ENCODE data around the gene PRKN.

DNA sequence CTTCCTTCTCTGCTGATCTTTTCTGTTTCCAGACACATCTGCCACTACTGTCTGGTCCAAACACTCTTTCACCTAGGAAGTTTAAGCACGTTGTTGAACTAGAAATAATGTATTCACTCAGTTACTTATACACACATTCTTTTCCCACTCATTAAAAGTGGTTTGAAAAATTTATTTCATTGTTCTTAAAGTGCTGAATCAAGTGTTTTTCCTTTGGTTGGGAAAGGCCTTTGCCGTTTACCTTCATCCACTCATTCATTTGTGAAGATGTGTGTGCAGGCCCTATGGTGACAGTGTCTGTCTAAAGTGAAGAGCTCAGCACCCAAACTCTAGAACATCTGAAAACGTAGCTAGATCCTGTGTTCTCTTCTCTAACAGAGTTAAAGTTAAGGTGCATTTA lies 1389.6 kb downstream of the PRKN start:
- TF ChIP-seq ESRRG (CRISPR knock-in tag; IDR thresholded peaks at IDR 0.05) (no peak), RARB (CRISPR knock-in tag; IDR thresholded peaks at IDR 0.05) (no peak), CREB5 (CRISPR knock-in tag; IDR thresholded peaks at IDR 0.05; ENCODE audit: low read depth) (no peak), ZNF70 (CRISPR knock-in tag; IDR thresholded peaks at IDR 0.05) (no peak), ZFP30 (CRISPR knock-in tag; IDR thresholded peaks at IDR 0.05) (no peak), ZNF8 (CRISPR knock-in tag; IDR thresholded peaks at IDR 0.05) (no peak), OSR1 (CRISPR knock-in tag; IDR thresholded peaks at IDR 0.05) (no peak)
- TF ChIP-seq, protein P1, sequence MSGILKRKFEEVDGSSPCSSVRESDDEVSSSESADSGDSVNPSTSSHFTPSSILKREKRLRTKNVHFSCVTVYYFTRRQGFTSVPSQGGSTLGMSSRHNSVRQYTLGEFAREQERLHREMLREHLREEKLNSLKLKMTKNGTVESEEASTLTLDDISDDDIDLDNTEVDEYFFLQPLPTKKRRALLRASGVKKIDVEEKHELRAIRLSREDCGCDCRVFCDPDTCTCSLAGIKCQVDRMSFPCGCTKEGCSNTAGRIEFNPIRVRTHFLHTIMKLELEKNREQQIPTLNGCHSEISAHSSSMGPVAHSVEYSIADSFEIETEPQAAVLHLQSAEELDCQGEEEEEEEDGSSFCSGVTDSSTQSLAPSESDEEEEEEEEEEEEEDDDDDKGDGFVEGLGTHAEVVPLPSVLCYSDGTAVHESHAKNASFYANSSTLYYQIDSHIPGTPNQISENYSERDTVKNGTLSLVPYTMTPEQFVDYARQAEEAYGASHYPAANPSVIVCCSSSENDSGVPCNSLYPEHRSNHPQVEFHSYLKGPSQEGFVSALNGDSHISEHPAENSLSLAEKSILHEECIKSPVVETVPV (CRISPR knock-in tag; IDR thresholded peaks at IDR 0.05), result no peak
- TF ChIP-seq, protein P2, sequence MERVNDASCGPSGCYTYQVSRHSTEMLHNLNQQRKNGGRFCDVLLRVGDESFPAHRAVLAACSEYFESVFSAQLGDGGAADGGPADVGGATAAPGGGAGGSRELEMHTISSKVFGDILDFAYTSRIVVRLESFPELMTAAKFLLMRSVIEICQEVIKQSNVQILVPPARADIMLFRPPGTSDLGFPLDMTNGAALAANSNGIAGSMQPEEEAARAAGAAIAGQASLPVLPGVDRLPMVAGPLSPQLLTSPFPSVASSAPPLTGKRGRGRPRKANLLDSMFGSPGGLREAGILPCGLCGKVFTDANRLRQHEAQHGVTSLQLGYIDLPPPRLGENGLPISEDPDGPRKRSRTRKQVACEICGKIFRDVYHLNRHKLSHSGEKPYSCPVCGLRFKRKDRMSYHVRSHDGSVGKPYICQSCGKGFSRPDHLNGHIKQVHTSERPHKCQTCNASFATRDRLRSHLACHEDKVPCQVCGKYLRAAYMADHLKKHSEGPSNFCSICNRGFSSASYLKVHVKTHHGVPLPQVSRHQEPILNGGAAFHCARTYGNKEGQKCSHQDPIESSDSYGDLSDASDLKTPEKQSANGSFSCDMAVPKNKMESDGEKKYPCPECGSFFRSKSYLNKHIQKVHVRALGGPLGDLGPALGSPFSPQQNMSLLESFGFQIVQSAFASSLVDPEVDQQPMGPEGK (CRISPR knock-in tag; IDR thresholded peaks at IDR 0.05; ENCODE audit: borderline replicate concordance), result no peak

All from SK-N-SH treated with all-trans-retinoic acid at 6 μM for 48 hours (cell line).